ENCODE data around the gene STX11. TPM values are rescaled to one million over a fixed set of nuclear protein-coding genes. Genes with fewer than 3 reads are reported as not detected.

The STX11 gene
- total RNA-seq, 1 experiment from 2014 or later, result 0.17 TPM

GRCh38 chr6:144215932-144216667 is 65.8 kb downstream of the STX11 start (continued):
- TF ChIP-seq SMAD3 (CRISPR knock-in tag; IDR thresholded peaks at IDR 0.05; ENCODE audit: borderline replicate concordance) (peak; percentile 67; the same call in 1 of the 2 replicates), CTCF (IDR thresholded peaks at IDR 0.05) (peak; percentile 51), NFE2L1 (CRISPR knock-in tag; IDR thresholded peaks at IDR 0.05) (no peak), ZNF281 (CRISPR knock-in tag; IDR thresholded peaks at IDR 0.05) (no peak), NR3C1 (CRISPR knock-in tag; conservative IDR thresholded peaks at IDR 0.05; ENCODE audit: low read depth) (no peak), USF2 (CRISPR knock-in tag; IDR thresholded peaks at IDR 0.05) (no peak), ARID4B (CRISPR knock-in tag; IDR thresholded peaks at IDR 0.05; ENCODE audit: borderline replicate concordance) (no peak; the same call in 1 of the 2 replicates), ESRRA (CRISPR knock-in tag; IDR thresholded peaks at IDR 0.05; ENCODE audit: borderline replicate concordance) (0 out of 2 replicates have a peak, but pooled peaks have one; percentile 41), GTF2I (CRISPR knock-in tag; conservative IDR thresholded peaks at IDR 0.05) (no peak), TCF7 (CRISPR knock-in tag; IDR thresholded peaks at IDR 0.05; ENCODE audit: low read depth) (0 out of 2 replicates have a peak, but pooled peaks have one; percentile 51)

- Mint-ChIP-seq H3K36me3 (peaks cover 4% of the 10 kb centered on the region), H3K4me3 (peak overlapping the region; percentile 79), H3K27ac (no peak overlapping the region), H3K9me3 (peaks cover 23% of the 10 kb centered on the region), H3K4me1 (peaks cover 24% of the 10 kb centered on the region), H3K27me3 (ENCODE audit: low read depth) (peaks cover 10% of the 10 kb centered on the region)
- DNase-seq (ENCODE audit: low spot score) (peak; percentile 76), ATAC-seq (peak; percentile 48)
- ChIA-PET CTCF (interaction anchor here (0.7 to 1.5 kb wide), 14 partner anchors 8 to 641 kb away, joined by 3 to 6 read pairs (median 4); no protein-coding TSS in a partner anchor), POLR2A (interaction anchor here (1.0 kb wide), 1 partner anchor 70 kb away, joined by 5 read pairs; no protein-coding TSS in a partner anchor)
- TF ChIP-seq KAT7 (CRISPR knock-in tag; IDR thresholded peaks at IDR 0.05; ENCODE audit: borderline replicate concordance), result no peak
- TF ChIP-seq ETV6 (CRISPR knock-in tag; IDR thresholded peaks at IDR 0.05), result no peak
- TF ChIP-seq ZNF532 (CRISPR knock-in tag; IDR thresholded peaks at IDR 0.05; ENCODE audit: borderline replicate concordance), result no peak
- TF ChIP-seq ATF1 (CRISPR knock-in tag; IDR thresholded peaks at IDR 0.05), result no peak
- TF ChIP-seq ZNF317 (CRISPR knock-in tag; IDR thresholded peaks at IDR 0.05; ENCODE audit: borderline replicate concordance, low read depth), result no peak
- no peak for TF ChIP-seq ZNF423 (CRISPR knock-in tag; IDR thresholded peaks at IDR 0.05)
- no peak for TF ChIP-seq TEAD1 (CRISPR knock-in tag; IDR thresholded peaks at IDR 0.05)
Measured at GRCh38 chr6:144216668-144217218, 66.4 kb downstream of the STX11 start.
